DMS 273 (cell line): ENCODE measurements around the gene SWAP70.
"Not testable (repeated sequence)": the region's sequence is repeated elsewhere in the genome, so short reads cannot be mapped to it uniquely, and the experiment has no call there.

ENCODE experiments used
- DNase-seq: peaks from one replicate; lab custom pipeline; 2025; ENCODE audit not compliant: unreplicated experiment; lab: John Stamatoyannopoulos, UW

SWAP70 gene

DNA sequence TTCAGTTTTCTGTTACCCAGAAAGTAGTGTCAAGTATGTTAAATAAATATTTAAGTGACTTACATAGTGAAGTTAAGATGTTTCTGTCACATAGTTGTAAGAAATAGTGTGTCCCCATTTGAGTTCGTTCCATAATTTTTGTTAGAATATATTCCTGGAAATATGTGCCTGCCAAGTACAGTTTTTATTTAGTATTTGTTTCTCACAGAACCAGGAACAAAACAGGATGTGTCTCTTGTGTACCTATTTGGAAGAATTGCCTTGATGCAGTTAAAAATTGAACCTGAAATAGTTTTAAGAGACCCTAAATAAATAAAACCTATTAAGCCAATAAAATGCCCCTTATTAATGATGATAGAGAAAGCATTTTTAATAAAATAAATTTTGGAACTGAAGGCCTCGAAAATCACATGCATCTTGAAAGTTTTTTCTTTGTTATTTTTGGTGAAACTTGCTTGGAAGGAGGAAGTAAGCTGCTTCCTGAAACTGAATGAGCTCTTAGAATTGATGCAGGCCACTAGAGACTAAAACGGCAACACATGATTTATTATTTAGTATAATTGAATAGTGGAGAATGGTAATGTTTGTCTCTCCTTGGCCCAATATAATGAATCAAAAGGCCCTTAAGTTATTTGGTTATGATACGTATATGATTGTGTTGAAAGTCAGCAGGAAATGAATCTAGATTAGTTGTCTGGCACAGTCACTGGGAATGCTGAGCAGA, 55.9 kb downstream of the SWAP70 start:
- DNase-seq = no peak

- DNase-seq = no peak
These were observed 56.4 kb downstream of the SWAP70 start for GRCh38 chr11:9720290-9720630.

- DNase-seq = no peak
These were observed 58.1 kb downstream of the SWAP70 start for GRCh38 chr11:9722023-9722422.

GRCh38 chr11:9722893-9723292, 59.0 kb downstream of the SWAP70 start:
- DNase-seq = no peak

DNA sequence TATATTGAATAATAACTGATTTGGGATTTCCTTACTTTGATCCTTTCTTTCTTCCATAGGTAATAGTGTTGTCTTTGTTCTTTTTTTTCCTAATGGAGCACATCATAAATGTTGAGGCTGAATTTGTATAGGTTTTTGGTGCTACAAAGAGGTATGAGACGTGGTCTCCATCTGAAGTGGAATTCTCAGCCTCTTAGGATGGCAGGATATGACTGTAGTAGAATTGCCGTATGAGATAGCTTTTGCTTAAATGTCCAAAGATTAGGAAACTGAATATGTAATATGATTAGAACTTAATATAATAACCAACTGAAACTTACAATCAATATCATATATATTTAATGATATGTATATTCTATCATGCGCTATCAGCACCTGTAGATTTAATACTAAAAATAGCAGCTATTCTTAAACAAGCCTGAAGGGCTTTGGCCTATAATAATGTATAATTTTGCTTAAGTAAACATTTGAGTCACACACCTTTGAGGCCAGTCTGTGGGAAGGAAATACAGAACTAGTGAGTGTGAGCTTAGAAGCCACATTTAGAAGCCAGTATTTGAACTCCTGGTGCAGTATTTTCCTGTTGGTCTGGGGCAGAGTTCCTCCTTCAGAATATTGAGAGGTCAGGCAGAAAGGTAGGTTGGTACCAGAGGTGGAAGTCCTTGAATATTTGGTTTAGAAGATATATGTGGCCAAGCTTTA, 62.6 kb downstream of the SWAP70 start:
- DNase-seq = no peak

GRCh38 chr11:9728058-9728457, 64.2 kb downstream of the SWAP70 start:
- no peak for DNase-seq

GRCh38 chr11:9731256-9731655, 67.4 kb downstream of the SWAP70 start:
- no peak for DNase-seq

DNA sequence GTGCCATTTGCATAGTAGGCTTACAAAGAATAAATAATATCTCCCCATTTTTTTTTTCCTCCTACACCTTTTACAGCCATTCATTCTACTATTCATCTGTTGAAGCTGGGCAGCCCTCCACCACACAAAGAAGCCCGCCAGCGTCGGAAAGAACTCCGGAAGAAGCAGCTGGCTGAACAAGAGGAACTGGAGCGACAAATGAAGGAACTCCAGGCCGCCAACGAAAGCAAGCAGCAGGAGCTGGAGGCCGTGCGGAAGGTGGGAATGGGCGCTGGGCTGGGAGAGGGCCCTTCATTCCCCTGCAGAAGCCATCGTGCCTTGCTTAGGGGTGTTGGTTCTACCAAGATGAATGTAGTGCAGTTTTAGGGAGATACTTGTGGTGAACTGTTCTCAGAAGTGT, 68.6 kb downstream of the SWAP70 start:
- no peak for DNase-seq

GRCh38 chr11:9733212-9733611, 69.3 kb downstream of the SWAP70 start:
- DNase-seq = no peak

DNA sequence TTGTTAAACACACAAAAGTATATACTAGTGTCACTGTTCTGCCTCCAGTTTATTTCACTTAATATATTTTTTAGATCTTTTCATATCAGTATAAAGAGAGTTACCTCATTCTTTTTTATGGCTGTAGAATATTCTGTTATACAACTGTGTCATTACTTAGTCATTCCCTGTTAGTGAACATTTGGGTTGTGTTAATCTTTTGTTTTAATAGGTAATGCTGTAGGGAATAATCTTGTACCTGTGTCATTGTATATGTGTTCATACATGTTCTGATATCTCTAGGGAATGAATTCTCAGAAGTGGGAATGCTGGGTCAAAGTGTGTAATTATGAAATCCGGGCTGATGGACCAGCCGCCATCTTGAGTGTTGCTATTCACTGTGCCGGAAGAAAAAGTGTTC, 71.4 kb downstream of the SWAP70 start:
- DNase-seq = no peak

DNA sequence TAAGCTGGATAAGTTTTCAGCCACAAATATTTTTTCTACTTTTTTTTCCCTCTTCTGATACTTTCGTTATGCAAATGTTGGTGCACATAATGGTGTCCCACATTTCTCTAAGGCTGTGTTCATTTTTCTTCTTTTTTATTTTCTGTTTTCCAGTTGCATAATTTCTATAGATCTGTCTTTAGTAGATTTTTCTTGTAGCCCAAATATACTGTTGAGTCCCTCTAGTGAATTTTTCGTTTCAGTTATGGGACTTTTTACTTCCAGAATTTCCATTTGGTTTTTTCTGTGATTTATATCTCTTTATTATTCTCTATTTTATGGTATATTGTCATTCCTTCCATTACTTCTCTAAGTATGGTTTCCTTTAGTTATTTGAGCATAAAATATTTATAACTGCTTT, 72.0 kb downstream of the SWAP70 start:
- no peak for DNase-seq

- DNase-seq = no peak
These were observed 72.5 kb downstream of the SWAP70 start for GRCh38 chr11:9736365-9736764.

- no peak for DNase-seq
These were observed 74.2 kb downstream of the SWAP70 start for GRCh38 chr11:9738116-9738515.

- no peak for DNase-seq
These were observed 74.8 kb downstream of the SWAP70 start for GRCh38 chr11:9738707-9739106.

- no peak for DNase-seq
These were observed 75.4 kb downstream of the SWAP70 start for GRCh38 chr11:9739123-9739900.

DNA sequence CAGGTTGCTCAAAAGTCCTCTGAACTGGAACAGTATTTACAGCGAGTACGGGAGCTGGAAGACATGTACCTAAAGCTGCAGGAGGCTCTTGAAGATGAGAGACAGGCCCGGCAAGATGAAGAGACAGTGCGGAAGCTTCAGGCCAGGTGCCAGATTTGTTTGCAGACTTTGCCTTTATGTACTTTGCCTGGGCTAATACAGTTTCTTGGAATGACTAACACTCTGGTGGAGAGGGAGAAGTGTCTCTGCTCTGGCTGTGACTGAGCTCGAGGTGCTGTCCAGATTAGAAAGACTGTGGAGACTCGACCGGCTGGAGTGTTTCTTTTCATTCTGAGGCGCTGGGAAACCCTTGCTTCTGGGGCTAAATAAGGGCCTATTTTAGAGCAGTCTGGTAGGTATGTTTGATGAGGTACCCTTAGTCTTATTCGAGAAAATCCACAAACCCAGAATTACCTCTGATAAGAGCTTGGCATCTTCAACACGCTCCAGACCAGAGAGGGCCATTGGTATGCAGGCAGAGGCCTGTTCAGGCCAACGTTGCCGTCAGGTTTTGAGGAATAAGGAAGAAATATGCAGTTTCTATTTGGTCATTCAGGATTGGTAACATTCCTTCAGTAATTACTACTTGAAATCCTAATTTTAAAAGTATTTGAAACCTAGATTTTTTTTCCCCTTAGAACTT, 76.5 kb downstream of the SWAP70 start:
- DNase-seq = no peak

DNA sequence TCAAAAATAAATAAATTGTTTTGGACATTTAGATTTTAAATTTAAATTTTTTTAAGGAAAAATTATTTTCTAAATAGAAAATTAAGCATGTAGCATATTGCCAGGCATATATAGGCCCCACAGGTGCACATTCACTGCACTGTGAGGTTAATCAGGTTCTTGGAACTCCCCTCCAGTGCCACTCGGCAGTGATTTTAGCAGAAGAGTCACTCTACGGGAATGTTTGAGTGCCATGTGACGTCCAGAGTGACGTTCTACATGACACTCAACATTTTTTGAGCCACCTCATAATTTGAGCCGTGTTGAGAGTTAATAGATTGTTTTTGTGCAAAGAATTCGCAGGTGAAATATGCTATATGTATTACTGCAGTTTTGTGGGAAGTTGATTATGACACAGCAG, 77.4 kb downstream of the SWAP70 start:
- no peak for DNase-seq

DNA sequence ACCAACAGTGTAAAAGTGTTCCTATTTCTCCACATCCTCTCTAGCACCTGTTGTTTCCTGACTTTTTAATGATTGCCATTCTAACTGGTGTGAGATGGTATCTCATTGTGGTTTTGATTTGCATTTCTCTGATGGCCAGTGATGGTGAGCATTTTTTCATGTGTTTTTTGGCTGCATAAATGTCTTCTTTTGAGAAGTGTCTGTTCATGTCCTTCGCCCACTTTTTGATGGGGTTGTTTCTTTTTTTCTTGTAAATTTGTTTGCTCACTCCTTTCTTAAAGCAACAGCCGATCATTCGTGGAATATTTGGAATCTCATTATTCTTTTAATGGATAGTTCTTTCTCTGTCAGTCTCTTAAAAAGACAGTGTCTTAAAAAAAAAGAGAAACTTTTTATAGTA, 79.6 kb downstream of the SWAP70 start:
- not testable (repeated sequence) for DNase-seq

GRCh38 chr11:9745411-9746211, 81.7 kb downstream of the SWAP70 start:
- no peak for DNase-seq

GRCh38 chr11:9747229-9747628, 83.4 kb downstream of the SWAP70 start:
- no peak for DNase-seq

- peak; percentile 9 for DNase-seq
These were observed 84.0 kb downstream of the SWAP70 start for GRCh38 chr11:9747828-9748227.
